ENCODE results near the gene TGFBR2. TPM values are rescaled to one million over a fixed set of nuclear protein-coding genes. Genes with fewer than 3 reads are reported as not detected.

The TGFBR2 gene
- total and polyA plus RNA-seq, 5 donors from 2014 or later: 35.8 to 92.6 (median 57.4) TPM

DNA sequence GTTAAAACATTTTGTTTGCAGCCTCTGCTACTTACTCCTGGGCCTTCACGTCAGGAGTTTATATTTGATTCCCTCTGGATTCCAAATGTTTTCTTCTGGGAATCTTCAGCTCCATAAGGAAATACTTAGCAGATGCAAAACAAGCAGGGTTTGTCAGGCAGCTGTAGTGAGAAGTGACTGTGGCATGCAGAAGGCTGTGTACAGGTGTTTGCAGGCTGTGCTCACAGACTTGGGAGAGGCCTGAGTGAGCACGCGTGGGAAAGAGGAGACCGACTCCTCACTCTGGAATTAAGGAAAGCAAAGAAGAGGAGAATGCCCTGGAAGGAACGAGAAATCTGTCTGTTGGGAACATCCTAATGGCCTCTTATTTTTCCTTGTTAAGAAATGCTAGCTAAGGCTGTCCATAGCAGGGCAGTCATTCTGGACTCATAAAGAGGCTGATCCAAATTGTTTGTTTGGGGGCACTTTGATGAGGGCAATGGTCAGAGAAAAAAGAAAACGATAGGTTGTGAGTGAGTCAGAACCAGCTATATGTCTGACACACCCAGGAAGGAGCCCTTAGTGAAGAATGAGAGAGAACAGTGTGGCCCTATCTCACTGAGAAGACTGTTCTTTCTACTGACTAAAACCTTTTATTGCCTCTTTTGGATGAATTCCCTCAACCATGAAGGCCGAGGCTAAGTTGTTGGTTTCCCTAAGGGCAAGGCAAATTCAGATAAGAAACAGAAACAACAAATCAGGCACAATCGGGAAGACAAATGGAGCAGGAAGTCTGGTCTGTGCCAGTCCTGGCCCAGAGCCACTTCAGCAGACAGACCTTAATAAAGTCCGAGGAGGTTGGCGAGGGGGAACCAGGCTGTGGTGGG lies 82.6 kb downstream of the TGFBR2 start:
- H3K9me3 Mint-ChIP-seq: no peaks in the 10 kb centered on the region
- ATAC-seq (ENCODE audit: low read depth in 2 of 2): peak; percentile 48 to 52
- no peaks in the 10 kb centered on the region for H3K9me3 ChIP-seq (ENCODE audit: control insufficient read depth in 2 of 2, low read length in 2 of 2)
- H3K27me3 Mint-ChIP-seq: peaks cover 4% of the 10 kb centered on the region
- peak overlapping the region; percentile 85 to 92 (median 86) for H3K27ac Mint-ChIP-seq
- peak overlapping the region; percentile 58 for H3K27ac ChIP-seq (ENCODE audit: insufficient read depth, low read length, poor library complexity, severe bottlenecking)
- H3K4me3 ChIP-seq (ENCODE audit: low read depth, low read length): no peak overlapping the region
- peaks cover 64% of the 10 kb centered on the region for H3K36me3 ChIP-seq (ENCODE audit: control insufficient read depth, insufficient read depth, low read length)
- DNase-seq: peak in 1 of 3 donors; percentile 42
- H3K4me1 Mint-ChIP-seq: peaks cover 12 to 90% (median 50%) of the 10 kb centered on the region in 4 donors
- H3K27me3 ChIP-seq (ENCODE audit: control insufficient read depth, insufficient read depth, low read length): no peaks in the 10 kb centered on the region
- H3K36me3 Mint-ChIP-seq: peaks cover 58% of the 10 kb centered on the region
- H3K4me3 Mint-ChIP-seq: peak overlapping the region in 2 of 4 donors; percentile 42 to 83
- peaks cover 31% of the 10 kb centered on the region for H3K4me1 ChIP-seq (ENCODE audit: control insufficient read depth, insufficient read depth, low read length, poor library complexity, severe bottlenecking)

DNA sequence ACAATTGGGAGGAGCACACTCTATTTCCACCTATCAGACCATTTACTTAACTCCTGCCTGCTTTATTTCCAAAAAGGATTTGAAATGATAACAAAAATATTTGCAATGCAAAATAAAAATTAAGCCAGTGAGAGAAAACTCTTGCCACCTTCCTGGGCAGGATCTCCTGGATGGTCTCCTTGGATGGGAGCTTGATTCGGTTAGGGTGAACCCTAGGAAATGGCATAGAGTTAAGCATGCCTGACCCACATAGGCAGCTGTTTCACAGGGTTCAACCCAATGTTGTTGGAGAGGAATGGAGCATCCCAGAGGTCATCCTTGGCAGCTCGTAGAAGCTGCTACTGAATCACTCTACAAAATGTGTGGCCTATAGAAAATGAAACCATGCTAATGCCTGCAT lies 83.8 kb downstream of the TGFBR2 start:
- H3K4me3 Mint-ChIP-seq: peak overlapping the region in 2 of 4 donors; percentile 5 to 49
- peaks cover 26% of the 10 kb centered on the region for H3K4me1 ChIP-seq (ENCODE audit: control insufficient read depth, insufficient read depth, low read length, poor library complexity, severe bottlenecking)
- no peak for ATAC-seq (ENCODE audit: low read depth in 2 of 2)

DNA sequence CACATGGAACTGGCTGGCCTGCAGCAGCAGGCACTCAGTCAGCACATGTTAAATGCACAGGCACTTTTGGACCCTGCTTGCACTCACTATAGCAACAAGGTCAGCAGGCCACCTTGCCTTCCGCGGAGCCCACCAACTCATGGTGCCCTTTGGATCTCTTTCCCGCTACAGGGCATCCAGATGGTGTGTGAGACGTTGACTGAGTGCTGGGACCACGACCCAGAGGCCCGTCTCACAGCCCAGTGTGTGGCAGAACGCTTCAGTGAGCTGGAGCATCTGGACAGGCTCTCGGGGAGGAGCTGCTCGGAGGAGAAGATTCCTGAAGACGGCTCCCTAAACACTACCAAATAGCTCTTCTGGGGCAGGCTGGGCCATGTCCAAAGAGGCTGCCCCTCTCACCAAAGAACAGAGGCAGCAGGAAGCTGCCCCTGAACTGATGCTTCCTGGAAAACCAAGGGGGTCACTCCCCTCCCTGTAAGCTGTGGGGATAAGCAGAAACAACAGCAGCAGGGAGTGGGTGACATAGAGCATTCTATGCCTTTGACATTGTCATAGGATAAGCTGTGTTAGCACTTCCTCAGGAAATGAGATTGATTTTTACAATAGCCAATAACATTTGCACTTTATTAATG lies 85.0 kb downstream of the TGFBR2 start:
- Histone ChIP-seq H3K9me3 (ENCODE audit: control insufficient read depth in 2 of 2, low read length in 2 of 2) (no peaks in the 10 kb centered on the region), H3K4me1 (ENCODE audit: control insufficient read depth, insufficient read depth, low read length, poor library complexity, severe bottlenecking) (peaks cover 24% of the 10 kb centered on the region), H3K27me3 (ENCODE audit: control insufficient read depth, insufficient read depth, low read length) (no peaks in the 10 kb centered on the region), H3K27ac (ENCODE audit: insufficient read depth, low read length, poor library complexity, severe bottlenecking) (no peak overlapping the region), H3K4me3 (ENCODE audit: low read depth, low read length) (no peak overlapping the region), H3K36me3 (ENCODE audit: control insufficient read depth, insufficient read depth, low read length) (peaks cover 77% of the 10 kb centered on the region)
- Mint-ChIP-seq H3K36me3 (peaks cover 56% of the 10 kb centered on the region), H3K9me3 (no peaks in the 10 kb centered on the region), H3K27me3 (peaks cover 4% of the 10 kb centered on the region), H3K4me3 (no peak overlapping the region), H3K27ac (peak overlapping the region; percentile 52 to 93 (median 86)), H3K4me1 (peaks cover 12 to 72% (median 45%) of the 10 kb centered on the region in 4 donors)
- DNase-seq (no peak), ATAC-seq (ENCODE audit: low read depth in 2 of 2) (no peak)

More for the DNA sequence above, 83.8 kb downstream of the TGFBR2 start:
- peak overlapping the region; percentile 38 for H3K27ac ChIP-seq (ENCODE audit: insufficient read depth, low read length, poor library complexity, severe bottlenecking)
- DNase-seq: no peak
- Mint-ChIP-seq H3K36me3 (peaks cover 57% of the 10 kb centered on the region), H3K9me3 (no peaks in the 10 kb centered on the region), H3K27ac (peak overlapping the region; percentile 22 to 93 (median 86)), H3K4me1 (peaks cover 12 to 78% (median 47%) of the 10 kb centered on the region in 4 donors), H3K27me3 (peaks cover 4% of the 10 kb centered on the region)
- H3K36me3 ChIP-seq (ENCODE audit: control insufficient read depth, insufficient read depth, low read length): peaks cover 75% of the 10 kb centered on the region
- no peaks in the 10 kb centered on the region for H3K27me3 ChIP-seq (ENCODE audit: control insufficient read depth, insufficient read depth, low read length)
- H3K4me3 ChIP-seq (ENCODE audit: low read depth, low read length): no peak overlapping the region
- H3K9me3 ChIP-seq (ENCODE audit: control insufficient read depth in 2 of 2, low read length in 2 of 2): no peaks in the 10 kb centered on the region

DNA sequence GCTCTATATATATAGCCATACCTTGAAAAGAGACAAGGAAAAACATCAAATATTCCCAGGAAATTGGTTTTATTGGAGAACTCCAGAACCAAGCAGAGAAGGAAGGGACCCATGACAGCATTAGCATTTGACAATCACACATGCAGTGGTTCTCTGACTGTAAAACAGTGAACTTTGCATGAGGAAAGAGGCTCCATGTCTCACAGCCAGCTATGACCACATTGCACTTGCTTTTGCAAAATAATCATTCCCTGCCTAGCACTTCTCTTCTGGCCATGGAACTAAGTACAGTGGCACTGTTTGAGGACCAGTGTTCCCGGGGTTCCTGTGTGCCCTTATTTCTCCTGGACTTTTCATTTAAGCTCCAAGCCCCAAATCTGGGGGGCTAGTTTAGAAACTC lies 85.5 kb downstream of the TGFBR2 start:
- peaks cover 12 to 73% (median 46%) of the 10 kb centered on the region in 4 donors for H3K4me1 Mint-ChIP-seq
- no peak overlapping the region for H3K27ac ChIP-seq (ENCODE audit: insufficient read depth, low read length, poor library complexity, severe bottlenecking)
- DNase-seq (no peak), ATAC-seq (ENCODE audit: low read depth in 2 of 2) (no peak)
- H3K4me3 ChIP-seq (ENCODE audit: low read depth, low read length): no peak overlapping the region
- peaks cover 79% of the 10 kb centered on the region for H3K36me3 ChIP-seq (ENCODE audit: control insufficient read depth, insufficient read depth, low read length)
- peaks cover 56% of the 10 kb centered on the region for H3K36me3 Mint-ChIP-seq
- no peaks in the 10 kb centered on the region for H3K27me3 ChIP-seq (ENCODE audit: control insufficient read depth, insufficient read depth, low read length)
- peaks cover 4% of the 10 kb centered on the region for H3K27me3 Mint-ChIP-seq
- peak overlapping the region; percentile 33 to 74 (median 62) for H3K27ac Mint-ChIP-seq
- H3K9me3 Mint-ChIP-seq: no peaks in the 10 kb centered on the region
- H3K4me1 ChIP-seq (ENCODE audit: control insufficient read depth, insufficient read depth, low read length, poor library complexity, severe bottlenecking): peaks cover 21% of the 10 kb centered on the region
- H3K4me3 Mint-ChIP-seq: no peak overlapping the region
- no peaks in the 10 kb centered on the region for H3K9me3 ChIP-seq (ENCODE audit: control insufficient read depth in 2 of 2, low read length in 2 of 2)

DNA sequence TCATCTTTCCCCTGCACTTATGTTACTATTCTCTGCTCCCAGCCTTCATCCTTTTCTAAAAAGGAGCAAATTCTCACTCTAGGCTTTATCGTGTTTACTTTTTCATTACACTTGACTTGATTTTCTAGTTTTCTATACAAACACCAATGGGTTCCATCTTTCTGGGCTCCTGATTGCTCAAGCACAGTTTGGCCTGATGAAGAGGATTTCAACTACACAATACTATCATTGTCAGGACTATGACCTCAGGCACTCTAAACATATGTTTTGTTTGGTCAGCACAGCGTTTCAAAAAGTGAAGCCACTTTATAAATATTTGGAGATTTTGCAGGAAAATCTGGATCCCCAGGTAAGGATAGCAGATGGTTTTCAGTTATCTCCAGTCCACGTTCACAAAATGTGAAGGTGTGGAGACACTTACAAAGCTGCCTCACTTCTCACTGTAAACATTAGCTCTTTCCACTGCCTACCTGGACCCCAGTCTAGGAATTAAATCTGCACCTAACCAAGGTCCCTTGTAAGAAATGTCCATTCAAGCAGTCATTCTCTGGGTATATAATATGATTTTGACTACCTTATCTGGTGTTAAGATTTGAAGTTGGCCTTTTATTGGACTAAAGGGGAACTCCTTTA lies 86.2 kb downstream of the TGFBR2 start:
- H3K36me3 ChIP-seq (ENCODE audit: control insufficient read depth, insufficient read depth, low read length): peaks cover 73% of the 10 kb centered on the region

DNA sequence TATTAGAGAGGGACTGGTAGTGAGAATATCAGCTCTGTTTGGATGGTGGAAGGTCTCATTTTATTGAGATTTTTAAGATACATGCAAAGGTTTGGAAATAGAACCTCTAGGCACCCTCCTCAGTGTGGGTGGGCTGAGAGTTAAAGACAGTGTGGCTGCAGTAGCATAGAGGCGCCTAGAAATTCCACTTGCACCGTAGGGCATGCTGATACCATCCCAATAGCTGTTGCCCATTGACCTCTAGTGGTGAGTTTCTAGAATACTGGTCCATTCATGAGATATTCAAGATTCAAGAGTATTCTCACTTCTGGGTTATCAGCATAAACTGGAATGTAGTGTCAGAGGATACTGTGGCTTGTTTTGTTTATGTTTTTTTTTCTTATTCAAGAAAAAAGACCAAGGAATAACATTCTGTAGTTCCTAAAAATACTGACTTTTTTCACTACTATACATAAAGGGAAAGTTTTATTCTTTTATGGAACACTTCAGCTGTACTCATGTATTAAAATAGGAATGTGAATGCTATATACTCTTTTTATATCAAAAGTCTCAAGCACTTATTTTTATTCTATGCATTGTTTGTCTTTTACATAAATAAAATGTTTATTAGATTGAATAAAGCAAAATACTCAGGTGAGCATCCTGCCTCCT lies 87.2 kb downstream of the TGFBR2 start:
- Histone ChIP-seq H3K9me3 (ENCODE audit: control insufficient read depth in 2 of 2, low read length in 2 of 2) (no peaks in the 10 kb centered on the region), H3K27me3 (ENCODE audit: control insufficient read depth, insufficient read depth, low read length) (no peaks in the 10 kb centered on the region), H3K27ac (ENCODE audit: insufficient read depth, low read length, poor library complexity, severe bottlenecking) (no peak overlapping the region), H3K4me3 (ENCODE audit: low read depth, low read length) (no peak overlapping the region), H3K4me1 (ENCODE audit: control insufficient read depth, insufficient read depth, low read length, poor library complexity, severe bottlenecking) (peaks cover 13% of the 10 kb centered on the region), H3K36me3 (ENCODE audit: control insufficient read depth, insufficient read depth, low read length) (peaks cover 65% of the 10 kb centered on the region)
- Mint-ChIP-seq H3K36me3 (peaks cover 47% of the 10 kb centered on the region), H3K4me3 (no peak overlapping the region), H3K4me1 (peaks cover 12 to 66% (median 37%) of the 10 kb centered on the region in 4 donors), H3K9me3 (no peaks in the 10 kb centered on the region), H3K27ac (peak overlapping the region; percentile 33 to 70 (median 49)), H3K27me3 (peaks cover 4% of the 10 kb centered on the region)
- peak; percentile 11 to 77 (median 74) for DNase-seq
- ATAC-seq (ENCODE audit: low read depth in 2 of 2): peak; percentile 81 to 86

More for the DNA sequence above, 86.2 kb downstream of the TGFBR2 start:
- H3K4me1 Mint-ChIP-seq: peaks cover 12 to 73% (median 42%) of the 10 kb centered on the region in 4 donors
- peak overlapping the region; percentile 33 to 74 (median 62) for H3K27ac Mint-ChIP-seq
- peaks cover 4% of the 10 kb centered on the region for H3K27me3 Mint-ChIP-seq
- H3K9me3 ChIP-seq (ENCODE audit: control insufficient read depth in 2 of 2, low read length in 2 of 2): no peaks in the 10 kb centered on the region
- ATAC-seq (ENCODE audit: low read depth in 2 of 2) (no peak), DNase-seq (no peak)
- no peaks in the 10 kb centered on the region for H3K9me3 Mint-ChIP-seq
- H3K4me3 Mint-ChIP-seq: no peak overlapping the region
- H3K27me3 ChIP-seq (ENCODE audit: control insufficient read depth, insufficient read depth, low read length): no peaks in the 10 kb centered on the region
- no peak overlapping the region for H3K4me3 ChIP-seq (ENCODE audit: low read depth, low read length)
- H3K4me1 ChIP-seq (ENCODE audit: control insufficient read depth, insufficient read depth, low read length, poor library complexity, severe bottlenecking): peaks cover 21% of the 10 kb centered on the region
- H3K36me3 Mint-ChIP-seq: peaks cover 55% of the 10 kb centered on the region
- H3K27ac ChIP-seq (ENCODE audit: insufficient read depth, low read length, poor library complexity, severe bottlenecking): no peak overlapping the region

DNA sequence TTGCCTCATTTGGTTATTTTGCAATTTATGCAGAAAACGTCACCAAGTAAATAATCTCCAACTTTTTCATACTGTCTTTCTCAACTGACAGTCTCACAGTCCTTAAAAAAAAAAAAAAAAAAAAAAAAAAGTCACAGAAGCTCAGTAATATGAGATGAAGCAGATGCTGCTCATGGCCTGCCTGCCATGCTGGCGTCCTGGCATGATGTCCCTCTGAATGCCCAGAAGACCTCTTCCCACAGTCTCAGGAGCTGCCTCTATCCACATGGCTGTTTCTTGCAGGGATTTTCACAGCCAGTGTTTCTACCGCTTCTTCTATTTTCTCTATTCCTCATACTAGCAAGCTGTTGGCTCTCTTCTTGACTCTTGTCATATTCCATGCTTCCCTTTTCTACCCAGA lies 87.7 kb downstream of the TGFBR2 start:
- no peak overlapping the region for H3K4me3 ChIP-seq (ENCODE audit: low read depth, low read length)
- no peak overlapping the region for H3K27ac ChIP-seq (ENCODE audit: insufficient read depth, low read length, poor library complexity, severe bottlenecking)
- no peak for ATAC-seq (ENCODE audit: low read depth in 2 of 2)
- H3K36me3 ChIP-seq (ENCODE audit: control insufficient read depth, insufficient read depth, low read length): peaks cover 60% of the 10 kb centered on the region
- no peaks in the 10 kb centered on the region for H3K9me3 ChIP-seq (ENCODE audit: control insufficient read depth in 2 of 2, low read length in 2 of 2)
- Mint-ChIP-seq H3K27ac (no peak overlapping the region), H3K9me3 (no peaks in the 10 kb centered on the region), H3K4me1 (peaks cover 10 to 61% (median 34%) of the 10 kb centered on the region in 4 donors), H3K4me3 (no peak overlapping the region), H3K27me3 (peaks cover 4% of the 10 kb centered on the region), H3K36me3 (peaks cover 43% of the 10 kb centered on the region)
- H3K4me1 ChIP-seq (ENCODE audit: control insufficient read depth, insufficient read depth, low read length, poor library complexity, severe bottlenecking): peaks cover 10% of the 10 kb centered on the region
- no peak for DNase-seq
- H3K27me3 ChIP-seq (ENCODE audit: control insufficient read depth, insufficient read depth, low read length): no peaks in the 10 kb centered on the region

Data from CD4-positive, CD25-positive, alpha-beta regulatory T cell (primary cell).